HG02970 (cell line): Measurements from ENCODE around the gene MTERF2.
"Not testable (repeated sequence)": the region's sequence is repeated elsewhere in the genome, so short reads cannot be mapped to it uniquely, and the experiment has no call there.

ENCODE experiments used
- ATAC-seq: cut with Tn5 transposase; IDR thresholded peaks from one replicate; pipeline ENCODE4 v1.9.1; 2021; ENCODE audit warnings: mild to moderate bottlenecking, moderate library complexity, moderate number of reproducible peaks; ENCODE audit not compliant: unreplicated experiment, low FRiP score

The MTERF2 gene

GRCh38 chr12:106996102-106996501 is 9.2 kb upstream of the MTERF2 start:
- ATAC-seq = not testable (repeated sequence)

- no peak for ATAC-seq
These were observed 7.8 kb upstream of the MTERF2 start for GRCh38 chr12:106994579-106995220.

- ATAC-seq = no peak
These were observed 900 bp upstream of the MTERF2 start for GRCh38 chr12:106987846-106988245.

GRCh38 chr12:106986135-106986534 is 811 bp downstream of the MTERF2 start:
- ATAC-seq = no peak

GRCh38 chr12:106985479-106985878 is 1.5 kb downstream of the MTERF2 start:
- ATAC-seq = no peak

GRCh38 chr12:106984588-106985137 is 2.3 kb downstream of the MTERF2 start:
- ATAC-seq = no peak

GRCh38 chr12:106982229-106982628 is 4.7 kb downstream of the MTERF2 start:
- no peak for ATAC-seq

GRCh38 chr12:106981788-106982187 is 5.2 kb downstream of the MTERF2 start:
- no peak for ATAC-seq

GRCh38 chr12:106980944-106981343 is 6.0 kb downstream of the MTERF2 start:
- no peak for ATAC-seq

- ATAC-seq = no peak
These were observed 8.7 kb downstream of the MTERF2 start for GRCh38 chr12:106978035-106978800.

GRCh38 chr12:106976668-106977067 is 10.3 kb downstream of the MTERF2 start:
- ATAC-seq = no peak

- ATAC-seq = no peak
These were observed 10.8 kb downstream of the MTERF2 start for GRCh38 chr12:106975993-106976658.

- no peak for ATAC-seq
These were observed 11.8 kb downstream of the MTERF2 start for GRCh38 chr12:106975098-106975497.

GRCh38 chr12:106974511-106974910 is 12.4 kb downstream of the MTERF2 start:
- no peak for ATAC-seq

GRCh38 chr12:106973545-106973944 is 13.4 kb downstream of the MTERF2 start:
- no peak for ATAC-seq

GRCh38 chr12:106971065-106971464 is 15.9 kb downstream of the MTERF2 start:
- no peak for ATAC-seq

GRCh38 chr12:106964526-106964925 is 22.4 kb downstream of the MTERF2 start:
- ATAC-seq = no peak

- no peak for ATAC-seq
These were observed 24.7 kb downstream of the MTERF2 start for GRCh38 chr12:106962286-106962685.

GRCh38 chr12:106960443-106960842 is 26.5 kb downstream of the MTERF2 start:
- ATAC-seq = no peak

GRCh38 chr12:106957583-106957982 is 29.4 kb downstream of the MTERF2 start:
- no peak for ATAC-seq

GRCh38 chr12:106956048-106956578 is 30.8 kb downstream of the MTERF2 start:
- ATAC-seq = no peak
